Stimulated activated naive CD4-positive, alpha-beta T cell treated with Interleukin-2 at 50 U/mL for 16 hours (primary cell): ENCODE measurements around the gene HNMT.
"Not testable (repeated sequence)": the region's sequence is repeated elsewhere in the genome, so short reads cannot be mapped to it uniquely, and the experiment has no call there.

ENCODE experiments used
- DNase-seq: peaks from one replicate; lab custom pipeline; 2025; lab: John Stamatoyannopoulos, UW

HNMT gene

DNA sequence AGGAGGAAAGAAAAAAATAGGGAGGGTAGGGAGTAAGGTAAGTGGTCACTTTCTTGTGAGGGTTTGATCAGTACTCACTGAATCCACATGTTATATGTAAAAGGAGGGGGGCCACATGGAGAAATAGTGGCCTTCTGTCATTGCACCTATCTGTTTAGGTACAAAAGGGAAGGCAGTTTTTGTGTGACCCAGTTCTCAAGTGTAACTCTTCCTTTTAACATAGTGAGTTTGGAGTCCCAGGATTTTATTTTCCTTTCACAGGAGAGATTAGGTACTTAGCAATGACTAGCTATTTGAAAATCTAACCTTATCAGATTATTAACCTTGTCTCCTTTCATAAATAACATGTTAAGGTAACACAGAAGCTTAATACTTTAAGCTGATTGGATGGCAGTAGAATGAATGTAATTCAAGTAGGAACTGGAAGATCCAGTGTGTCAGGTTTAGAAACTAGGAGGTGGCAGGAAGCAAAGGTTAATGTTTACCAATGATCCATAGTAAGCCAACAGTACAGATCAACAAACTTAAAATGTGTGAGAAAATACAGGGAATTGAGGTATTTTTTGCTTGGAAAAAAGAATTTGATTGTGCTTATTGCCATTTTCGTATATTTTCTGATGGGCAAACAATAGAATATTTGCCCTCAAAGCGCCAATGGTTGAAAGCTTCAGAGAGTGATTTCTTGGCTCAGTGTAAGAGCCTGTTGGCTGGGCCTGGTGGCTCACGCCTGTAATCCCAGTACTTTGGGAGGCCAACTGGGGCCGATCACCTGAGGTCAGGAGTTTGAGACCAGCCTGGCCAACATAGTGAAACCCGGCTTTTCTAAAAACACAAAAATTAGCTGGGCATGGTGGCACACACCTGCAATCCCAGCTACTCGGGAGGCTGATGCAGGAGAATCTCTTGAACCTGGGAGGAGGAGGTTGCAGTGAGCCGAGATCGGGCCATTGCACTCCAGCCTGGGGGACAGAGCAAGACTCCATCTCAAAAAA, 11.3 kb downstream of the HNMT start:
- DNase-seq = no peak

DNA sequence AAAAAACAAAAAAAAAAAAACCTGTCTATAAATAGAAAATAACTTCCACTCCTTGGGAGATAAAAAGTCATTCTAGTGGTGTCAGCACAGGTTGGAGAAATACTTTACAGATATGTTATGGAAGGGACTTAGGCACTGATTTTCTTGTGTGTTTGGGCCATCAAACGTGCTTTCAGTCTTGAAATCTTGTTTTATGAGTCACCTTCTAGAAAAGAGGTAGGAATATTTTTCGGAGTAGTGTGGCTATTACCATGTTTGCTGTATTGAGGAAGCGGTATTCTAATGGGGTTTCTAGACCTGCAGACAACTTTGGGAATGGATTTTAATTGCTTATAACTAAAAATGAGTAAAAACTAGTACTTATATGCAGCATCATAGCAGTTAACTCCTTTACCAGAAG, 12.0 kb downstream of the HNMT start:
- DNase-seq = no peak

DNA sequence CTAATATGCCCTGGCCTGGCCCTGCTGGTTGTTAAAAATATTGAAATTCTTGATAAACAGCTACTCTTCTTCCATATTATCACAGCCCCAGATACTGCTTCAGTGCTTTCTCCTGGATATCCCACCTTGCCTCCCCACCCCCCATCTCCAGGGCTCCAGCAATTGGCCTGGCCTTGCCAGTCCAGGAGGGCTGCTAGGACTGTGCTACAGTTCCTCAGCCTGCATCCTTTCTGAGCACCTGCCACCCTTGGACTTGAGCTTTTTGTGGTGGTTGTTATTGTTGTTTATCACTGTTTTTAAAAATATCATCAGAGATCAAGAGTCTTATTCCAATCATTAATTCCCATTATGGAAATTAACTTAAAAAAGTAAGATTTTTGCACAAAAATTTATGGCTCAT, 13.5 kb downstream of the HNMT start:
- no peak for DNase-seq

DNA sequence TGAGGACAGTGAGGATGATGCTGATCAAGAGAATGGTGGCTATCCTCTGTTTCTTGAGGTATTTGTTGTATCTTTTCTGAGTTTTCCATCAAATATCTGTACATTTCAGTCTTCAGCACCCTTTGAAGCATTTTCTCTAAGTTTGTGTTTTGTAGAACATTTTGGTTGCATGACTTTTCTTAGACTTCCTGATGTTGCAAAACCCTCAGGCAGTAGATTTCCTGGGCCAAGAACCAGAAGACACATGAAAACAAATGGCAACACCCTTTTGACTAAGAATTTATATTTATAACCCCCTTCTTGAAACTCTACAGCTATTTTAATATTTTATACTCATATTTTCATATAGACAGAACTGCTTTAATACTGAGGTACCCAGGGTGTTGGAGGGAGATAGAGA, 16.2 kb downstream of the HNMT start:
- DNase-seq = no peak

DNA sequence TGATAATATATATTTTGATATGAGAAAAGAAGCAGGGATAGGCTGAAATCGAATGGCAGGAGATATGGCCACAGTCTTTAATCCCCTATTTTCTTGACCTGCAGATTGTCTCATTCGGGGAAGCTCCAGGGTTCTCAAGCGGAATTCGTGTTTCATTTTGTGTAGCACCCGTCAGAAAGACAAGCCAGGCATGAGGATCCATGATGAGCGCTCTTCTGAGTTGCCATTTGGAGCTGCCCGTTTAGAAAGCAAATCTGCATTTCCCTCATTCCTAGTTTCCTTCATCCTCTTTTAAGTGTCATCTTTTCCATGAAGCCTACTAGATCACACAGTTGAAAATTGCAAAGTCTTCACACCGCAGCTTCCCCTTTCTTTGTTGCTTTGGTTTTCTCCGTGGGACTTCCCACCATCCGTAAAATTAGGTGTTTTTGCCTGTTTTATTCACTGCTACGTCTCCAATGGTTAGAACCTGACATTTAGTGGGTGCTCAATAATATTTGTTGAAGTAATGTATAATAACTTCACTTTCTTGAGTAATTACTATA, 16.9 kb downstream of the HNMT start:
- DNase-seq = no peak

DNA sequence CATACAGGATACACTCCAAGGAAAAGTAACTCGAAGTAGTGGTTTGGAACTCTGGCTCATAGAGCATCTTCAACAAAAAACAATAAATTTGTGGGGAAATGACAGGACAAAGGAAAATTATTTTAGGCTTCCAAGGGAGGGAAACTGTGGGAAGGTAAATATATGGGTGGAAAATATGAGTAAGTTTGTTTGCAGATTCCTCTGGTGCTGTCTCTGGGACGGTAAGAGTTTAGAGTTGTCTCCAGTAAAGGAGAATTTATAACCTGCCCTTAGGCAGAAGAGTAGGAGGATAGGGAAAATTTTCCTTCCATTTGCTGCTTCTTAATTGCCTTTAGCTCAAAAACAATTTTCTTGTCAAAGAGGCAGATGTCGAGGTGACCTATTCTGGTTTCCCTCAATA, 19.3 kb downstream of the HNMT start:
- DNase-seq = no peak

DNA sequence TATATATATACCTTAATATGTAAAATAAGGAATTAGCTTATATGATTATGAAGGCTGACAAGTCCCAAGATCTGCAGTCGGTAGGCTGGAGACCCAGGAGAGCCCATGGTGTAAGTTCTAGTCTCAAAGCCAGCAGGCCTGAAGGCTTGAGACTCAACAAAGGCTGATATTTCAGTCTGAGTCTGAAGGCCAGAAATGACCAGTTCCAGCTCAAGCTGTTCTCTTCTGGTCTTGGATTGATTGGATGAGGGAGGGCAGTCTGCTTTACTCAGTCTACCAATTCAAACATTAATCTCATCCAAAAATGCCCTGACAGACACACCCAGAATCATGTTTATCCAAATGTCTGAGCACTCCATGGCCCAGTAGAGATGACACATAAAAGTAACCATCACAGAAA, 22.0 kb downstream of the HNMT start:
- no peak for DNase-seq

DNA sequence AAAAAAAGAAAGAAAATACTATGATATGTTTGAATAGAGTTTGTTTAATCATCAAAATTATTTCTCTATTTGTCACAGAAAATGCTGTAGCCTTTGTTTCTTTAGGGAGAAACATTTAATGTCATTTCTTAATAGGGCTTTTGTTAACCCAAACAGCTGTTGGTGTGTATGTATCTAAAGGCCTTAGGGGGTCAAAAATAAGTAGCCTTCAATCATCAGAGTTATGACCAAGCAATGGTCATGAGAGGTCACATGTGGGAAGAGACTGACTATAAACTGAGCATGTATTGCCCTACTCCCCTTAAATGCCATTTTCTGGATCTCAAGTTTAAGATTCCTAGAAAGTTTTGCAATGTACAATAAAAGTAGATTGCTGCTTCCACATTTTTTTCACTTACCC, 22.7 kb downstream of the HNMT start:
- DNase-seq = no peak

DNA sequence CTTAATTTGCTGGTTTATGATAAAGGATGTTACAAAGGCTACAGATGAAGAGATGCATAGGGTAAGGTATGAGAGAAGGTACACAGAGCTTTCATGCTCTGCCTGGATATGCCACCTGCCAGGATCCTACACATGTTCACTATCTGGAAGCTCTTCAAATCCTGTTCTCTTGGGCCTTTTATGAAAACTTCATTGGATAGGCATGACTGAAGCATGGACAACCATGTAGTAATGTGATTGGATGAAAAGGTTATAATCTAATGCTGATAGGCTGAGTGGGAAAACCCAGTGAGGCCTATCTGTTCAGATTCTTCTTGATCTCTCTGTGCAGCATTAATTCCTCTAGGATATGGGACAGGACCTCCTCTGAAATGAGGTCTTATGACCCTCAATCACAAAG, 26.8 kb downstream of the HNMT start:
- DNase-seq = no peak

DNA sequence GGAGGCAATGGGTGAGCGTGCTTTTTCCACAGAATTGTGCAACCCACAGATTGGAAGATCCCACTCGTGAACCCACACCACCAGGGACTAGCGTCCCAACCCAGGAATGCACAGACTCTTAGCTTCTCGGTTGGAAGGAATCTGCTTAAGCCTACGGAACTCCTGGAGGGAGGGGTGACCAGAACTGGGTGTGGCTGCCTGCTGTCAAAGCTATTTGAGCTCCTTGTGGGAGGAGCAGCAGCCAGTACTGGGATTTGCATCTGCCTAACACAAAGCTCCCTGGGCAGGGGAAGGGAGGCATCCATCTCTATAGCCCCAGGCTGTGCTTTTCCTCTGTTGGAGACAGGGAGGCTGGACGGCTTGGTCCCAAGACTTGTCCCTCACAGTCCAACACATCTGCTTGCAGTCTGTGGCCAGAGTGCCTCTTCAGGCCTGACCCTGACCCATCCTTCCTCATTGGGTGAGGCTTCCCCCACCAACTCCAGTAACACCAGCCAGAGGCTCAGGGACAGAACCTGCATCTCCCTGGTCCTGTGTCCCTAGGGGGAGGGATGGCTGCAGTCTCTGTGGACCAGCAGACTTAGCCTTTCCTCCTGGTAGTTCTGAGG, 27.9 kb downstream of the HNMT start:
- no peak for DNase-seq

DNA sequence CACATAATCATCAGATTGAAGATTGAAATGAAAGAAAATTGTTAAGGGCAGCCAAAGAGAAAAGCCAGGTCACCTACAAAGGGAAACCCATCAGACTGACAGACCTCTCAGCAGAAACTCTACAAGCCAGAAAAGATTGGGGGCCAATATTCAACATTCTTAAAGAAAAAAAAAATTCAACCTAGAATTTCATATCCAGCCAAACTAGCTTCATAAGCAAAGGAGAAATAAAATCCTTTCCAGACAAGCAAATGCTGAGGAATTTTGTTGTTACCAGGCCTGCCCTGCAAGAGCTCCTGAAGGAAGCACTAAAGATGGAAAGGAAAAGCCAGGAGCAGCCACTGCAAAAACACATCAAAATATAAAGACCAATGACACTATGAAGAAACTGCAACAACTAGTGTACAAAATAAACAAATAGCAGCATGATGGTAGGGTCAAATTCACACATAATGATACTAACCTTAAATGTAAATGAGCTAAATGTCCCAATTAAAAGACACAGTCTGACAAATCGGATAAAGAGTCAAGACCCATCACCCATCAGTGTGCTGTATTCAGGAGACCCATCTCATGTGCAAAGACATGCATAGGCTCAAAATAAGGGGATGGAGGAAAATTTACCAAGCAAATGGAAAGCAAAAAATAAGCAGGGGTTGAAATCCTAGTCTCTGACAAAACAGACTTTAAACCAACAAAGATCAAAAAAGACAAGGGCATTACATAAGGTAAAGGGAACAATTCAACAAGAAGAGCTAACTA, 29.6 kb downstream of the HNMT start:
- not testable (repeated sequence) for DNase-seq

DNA sequence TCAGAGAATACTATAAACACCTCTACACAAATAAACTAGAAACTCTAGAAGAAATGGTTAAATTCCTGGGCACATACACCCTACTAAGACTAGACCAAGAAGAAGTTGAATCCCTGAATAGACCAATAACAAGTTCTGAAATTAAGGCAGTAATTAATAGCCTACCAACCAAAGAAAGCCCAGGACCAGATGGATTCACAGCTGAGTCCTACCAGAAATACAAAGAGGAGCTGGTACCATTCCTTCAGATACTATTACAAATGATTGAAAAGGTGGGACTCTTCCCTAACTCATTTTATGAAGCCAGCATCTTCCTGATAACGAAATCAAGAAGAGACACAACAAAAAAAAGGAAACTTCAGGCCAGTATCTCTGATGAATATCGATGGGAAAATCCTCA, 31.1 kb downstream of the HNMT start:
- DNase-seq = not testable (repeated sequence)

DNA sequence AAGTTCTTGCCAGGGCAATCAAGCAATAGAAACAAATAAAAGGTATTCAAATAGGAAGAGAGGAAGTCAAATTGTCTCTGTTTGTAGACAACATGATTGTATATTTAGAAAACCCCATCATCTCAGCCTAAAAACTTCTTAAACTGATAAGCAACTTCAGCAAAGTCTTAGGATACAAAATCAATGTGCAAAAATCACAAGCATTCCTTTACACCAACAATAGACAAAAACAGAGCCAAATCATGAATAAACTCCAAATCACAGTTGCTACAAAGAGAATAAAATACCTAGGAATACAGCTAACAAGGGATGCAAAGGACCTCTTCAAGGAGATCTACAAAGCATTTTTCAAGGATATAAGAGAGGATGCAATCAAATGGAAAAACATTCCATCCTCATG, 31.9 kb downstream of the HNMT start:
- DNase-seq = not testable (repeated sequence)

DNA sequence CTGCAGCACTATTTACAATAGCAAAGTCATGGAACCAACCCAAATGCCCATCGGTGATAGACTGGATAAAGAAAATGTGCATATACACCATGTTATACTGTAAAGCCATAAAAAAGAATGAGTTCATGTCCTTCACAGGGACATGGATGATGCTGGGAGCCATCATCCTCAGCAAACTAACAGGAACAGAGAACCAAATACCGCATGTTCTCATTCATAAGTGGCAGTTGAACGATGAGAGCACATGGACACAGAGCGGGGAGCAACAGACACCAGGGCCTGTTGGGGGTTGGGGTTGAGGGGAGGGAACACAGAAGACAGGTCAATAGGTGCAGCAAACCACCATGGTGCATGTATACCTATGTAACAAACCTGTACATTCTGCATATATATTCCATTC, 33.5 kb downstream of the HNMT start:
- DNase-seq = no peak

DNA sequence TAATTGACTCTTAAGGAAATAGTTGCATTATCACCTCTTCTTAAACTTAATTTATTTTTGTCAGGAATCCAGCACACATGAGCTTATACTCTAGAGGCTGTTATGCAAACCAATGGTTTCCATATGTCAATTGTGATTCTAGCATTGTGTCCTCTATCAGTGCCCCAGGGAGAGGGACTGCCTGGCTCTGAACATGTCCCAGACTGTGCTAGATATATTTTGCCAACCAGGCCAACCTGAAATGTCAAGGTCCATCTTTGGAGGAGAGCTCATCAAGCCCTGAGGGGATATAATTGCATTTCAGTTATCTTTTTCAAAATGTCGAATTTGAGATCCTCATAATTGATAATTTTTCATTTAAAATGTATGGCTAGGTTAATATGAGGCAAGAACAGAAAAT, 34.2 kb downstream of the HNMT start:
- DNase-seq = no peak

DNA sequence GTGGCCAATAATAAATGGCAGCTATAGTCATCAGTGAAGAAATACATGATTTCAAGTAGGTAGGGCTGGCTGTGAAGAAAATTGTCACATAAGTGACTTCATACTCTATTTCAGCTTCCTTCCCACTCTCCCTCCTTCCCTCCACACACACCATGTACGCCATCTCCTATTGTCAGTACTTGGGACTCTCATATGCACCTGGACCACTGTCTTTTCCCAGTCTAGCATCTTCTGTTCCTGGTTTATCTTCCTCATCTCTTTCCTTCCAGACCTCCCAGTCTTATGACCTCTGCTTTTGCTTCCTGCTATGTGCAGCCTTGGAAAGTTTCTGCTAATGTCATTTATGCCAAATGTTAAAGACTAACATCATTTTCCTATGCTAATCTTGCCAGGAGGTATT, 35.0 kb downstream of the HNMT start:
- no peak for DNase-seq

DNA sequence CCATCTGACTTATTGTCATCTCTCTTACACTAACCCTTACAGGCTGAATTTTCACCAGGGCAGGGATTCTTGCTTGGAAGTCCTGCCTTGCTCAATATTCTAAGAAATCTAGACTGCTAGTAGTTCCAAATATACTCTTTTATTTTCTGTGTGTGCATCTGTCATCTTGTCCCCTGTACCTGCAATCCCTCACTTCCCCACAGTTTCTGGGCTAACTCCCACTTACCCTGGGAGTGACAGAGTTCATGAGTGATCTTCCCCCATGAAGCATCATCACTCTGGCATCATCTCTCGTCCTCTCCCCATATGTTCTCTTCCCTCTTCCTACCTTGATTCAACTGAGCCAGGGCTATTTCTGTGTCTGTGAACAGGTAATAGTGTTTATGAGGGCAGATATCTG, 35.7 kb downstream of the HNMT start:
- no peak for DNase-seq

DNA sequence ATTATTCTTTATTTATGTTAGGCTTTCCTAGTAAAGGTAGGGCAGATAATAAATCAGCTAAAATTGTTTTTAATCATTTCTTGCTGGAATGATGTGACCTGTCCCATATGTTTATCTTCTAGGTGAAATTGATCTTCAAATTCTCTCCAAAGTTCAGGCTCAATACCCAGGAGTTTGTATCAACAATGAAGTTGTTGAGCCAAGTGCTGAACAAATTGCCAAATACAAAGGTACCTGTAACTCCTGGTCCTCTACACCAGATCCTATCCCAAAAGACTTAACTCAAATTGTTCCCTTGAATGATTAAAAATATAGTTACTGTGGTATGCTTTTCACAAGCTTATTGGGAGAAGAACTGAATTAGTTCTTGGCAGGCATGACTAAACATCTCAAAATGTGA, 36.5 kb downstream of the HNMT start:
- no peak for DNase-seq

DNA sequence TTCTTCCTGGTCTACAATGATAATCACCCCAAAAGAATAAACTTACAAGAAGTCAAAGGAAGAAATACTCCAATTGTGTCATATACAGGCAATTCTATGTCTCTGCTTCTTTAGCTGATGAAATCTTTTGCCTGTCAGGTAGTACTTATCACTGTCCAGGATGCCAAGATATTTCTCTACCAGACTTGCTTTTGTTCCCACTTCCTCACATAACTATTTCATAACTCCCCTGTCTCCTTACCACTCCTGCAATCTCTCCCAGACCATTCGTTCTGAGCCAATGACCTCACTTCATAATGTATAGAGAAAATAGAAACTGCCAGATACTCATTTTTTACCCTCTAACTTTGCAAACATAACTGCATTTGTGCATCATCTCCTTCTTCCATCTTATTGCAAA, 39.1 kb downstream of the HNMT start:
- no peak for DNase-seq

DNA sequence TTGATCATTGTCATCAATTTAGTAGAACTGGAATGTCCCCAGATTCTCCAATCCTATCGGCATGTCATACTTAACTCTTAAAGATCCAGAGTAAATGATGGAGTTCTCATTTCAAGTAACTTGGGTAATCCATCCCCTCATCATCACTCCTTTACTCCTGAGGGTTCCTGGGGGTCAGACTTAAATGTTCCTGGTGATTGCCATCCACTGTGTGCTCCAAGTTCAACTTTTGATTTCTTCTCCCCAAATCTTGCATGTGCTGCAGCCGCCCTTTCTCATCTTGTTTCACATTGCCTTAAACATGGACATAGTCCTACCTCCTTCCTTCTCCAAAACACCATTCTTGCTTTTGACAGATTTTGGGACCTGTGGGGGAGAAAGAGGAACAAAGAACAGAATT, 43.2 kb downstream of the HNMT start:
- no peak for DNase-seq

DNA sequence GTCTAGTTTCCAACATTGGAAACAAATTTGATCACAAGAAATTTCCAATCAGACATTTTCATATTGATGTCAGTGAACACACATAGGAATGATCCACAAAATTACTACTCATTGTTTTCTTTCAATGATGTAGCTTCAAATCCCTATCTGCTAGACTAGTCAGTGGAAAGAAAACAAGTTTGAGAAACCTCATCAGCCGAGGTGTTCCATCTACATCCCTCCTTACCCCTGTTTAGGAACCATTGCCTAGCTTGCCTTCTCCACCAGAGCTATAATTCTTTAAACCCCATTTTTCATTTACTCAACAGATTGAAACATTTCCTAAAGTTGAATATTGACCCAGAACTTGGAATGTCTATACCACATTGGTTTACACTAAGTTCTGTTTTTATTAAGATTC, 45.3 kb downstream of the HNMT start:
- no peak for DNase-seq

DNA sequence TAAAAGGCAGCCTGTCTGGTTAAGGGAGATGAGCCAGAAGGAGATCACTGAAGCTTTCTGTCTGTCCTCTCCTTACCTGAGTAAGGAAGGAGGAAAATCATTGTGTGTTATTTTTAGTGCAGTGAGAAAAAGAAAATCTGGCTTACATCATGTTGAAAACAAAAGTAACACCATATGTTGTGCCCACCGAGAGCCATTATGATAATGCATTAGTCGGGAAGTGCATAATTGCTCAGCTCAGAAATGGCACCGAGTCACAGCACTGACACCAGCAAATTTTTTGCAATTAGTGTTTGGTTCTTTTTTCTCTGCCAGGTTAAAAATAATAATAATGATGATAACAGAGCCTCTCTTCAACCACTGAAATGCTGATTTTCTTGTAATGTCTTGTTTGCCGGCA, 46.6 kb downstream of the HNMT start:
- DNase-seq = no peak

DNA sequence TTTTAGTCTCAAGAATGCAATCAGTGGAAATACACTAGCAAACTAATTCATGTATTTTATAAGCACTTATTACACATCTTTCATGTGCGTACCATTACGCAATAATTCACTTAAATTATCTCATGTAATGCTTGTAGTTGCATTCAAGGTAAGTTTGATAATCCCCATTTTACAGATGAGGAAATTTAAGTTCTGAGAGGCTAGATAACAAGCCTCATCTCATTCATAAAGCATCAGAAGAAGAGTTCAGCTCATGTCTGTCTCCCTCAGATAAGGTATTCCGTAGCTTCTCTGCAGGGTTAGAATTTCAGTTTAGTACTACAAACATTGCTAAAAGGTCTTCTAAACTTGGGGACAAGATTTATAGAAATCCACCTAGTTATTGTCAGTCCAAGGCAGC, 47.8 kb downstream of the HNMT start:
- DNase-seq = no peak
